HG03521 (cell line): ENCODE measurements around the gene PRSS27.

Experiments used
- ATAC-seq: cut with Tn5 transposase; IDR thresholded peaks from one replicate; pipeline ENCODE4 v1.9.1; 2021; ENCODE audit warnings: mild to moderate bottlenecking, moderate library complexity; ENCODE audit not compliant: unreplicated experiment

PRSS27 gene

GRCh38 chr16:2710021-2710710 is 9.9 kb downstream of the PRSS27 start:
- ATAC-seq: no peak

GRCh38 chr16:2709588-2709984 is 10.4 kb downstream of the PRSS27 start:
- ATAC-seq: no peak

- no peak for ATAC-seq
Measured at GRCh38 chr16:2708955-2709587, 11.0 kb downstream of the PRSS27 start.

GRCh38 chr16:2708290-2708639 is 11.8 kb downstream of the PRSS27 start:
- ATAC-seq: no peak

DNA sequence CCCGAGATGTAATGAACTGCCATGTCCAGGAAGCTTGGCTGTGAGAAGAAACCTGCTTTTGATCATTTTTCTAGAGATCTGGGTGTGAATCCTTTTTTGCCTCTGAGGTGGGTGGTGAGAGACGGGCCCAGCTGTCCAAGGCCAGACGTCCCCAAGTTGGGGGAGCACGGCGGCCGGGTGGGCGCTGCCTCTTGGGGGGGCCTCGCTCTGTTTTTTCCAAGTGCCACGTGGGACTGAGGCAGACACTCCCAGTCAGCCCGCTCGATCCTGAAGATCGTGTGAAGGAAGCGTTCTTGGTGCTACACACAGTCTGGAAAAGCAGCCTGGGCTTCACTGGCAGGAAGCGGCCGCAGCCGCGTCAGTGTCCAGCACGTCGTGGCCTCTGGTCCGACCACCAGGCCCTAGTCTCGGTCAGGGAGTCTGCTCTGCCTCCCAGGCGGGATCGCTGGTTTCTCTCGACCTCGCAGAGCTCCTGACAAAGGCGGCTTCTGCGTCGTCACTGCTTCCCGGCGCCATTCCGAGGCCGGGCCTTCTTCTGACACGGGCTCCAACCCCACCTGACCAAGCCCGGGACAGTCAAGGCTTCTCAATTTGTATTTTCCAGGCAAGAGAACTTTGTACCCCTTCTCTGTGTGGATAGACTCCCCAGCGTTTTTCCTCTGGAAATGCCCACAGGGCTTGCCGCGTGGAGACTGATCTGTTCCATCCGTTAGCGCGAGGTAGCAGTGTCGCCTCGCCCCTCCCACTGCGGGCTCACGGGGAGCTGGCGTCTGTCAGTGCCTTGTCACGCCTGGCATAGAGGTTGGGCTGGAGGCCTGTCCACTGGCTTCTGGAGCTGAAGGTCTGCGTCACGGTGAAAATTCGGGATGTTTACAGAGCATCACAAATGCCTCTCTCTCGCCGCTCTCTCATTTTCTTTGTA is 12.4 kb downstream of the PRSS27 start:
- no peak for ATAC-seq

- no peak for ATAC-seq
Measured at GRCh38 chr16:2706611-2707311, 13.3 kb downstream of the PRSS27 start.

DNA sequence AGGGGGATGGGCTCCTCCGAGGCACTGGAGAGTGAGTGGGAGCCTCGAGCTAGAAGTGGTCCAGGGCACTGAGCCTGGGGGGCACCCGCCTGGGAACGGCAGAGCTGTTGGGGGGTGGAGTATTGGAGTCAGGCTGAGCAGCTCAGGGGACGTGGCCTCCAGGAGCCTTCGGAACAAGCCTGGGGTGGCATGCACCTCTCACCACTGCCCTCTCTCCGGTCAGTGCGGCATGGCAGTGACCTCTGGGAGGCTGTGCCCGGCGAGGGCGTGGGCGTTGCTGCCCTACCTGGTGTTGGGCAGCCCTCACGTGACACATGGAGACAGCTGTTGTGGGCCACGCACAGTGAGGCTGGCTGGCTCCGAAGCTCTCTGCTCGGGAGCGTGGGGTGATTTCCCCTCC is 13.9 kb downstream of the PRSS27 start:
- ATAC-seq: no peak

DNA sequence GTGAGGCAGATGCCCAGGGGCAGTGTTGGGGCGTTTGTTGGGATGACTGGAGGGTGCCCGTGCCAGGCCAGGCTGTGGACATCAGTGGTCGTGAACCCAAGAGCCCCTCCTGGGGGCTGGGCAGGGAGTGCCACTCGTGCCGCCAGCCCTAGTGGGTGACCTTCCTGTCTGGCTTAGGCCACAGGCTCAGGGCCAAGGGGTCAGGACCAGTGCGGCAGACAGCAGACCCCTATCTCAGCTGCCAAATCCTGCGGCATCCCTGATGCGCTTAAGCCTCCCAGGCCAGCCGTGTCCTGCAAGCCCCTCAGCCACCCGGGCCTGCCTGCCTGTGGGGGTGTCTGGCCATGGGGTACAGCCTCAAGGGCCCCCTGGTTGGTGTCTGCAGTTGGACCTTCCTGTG is 14.7 kb downstream of the PRSS27 start:
- ATAC-seq: no peak

DNA sequence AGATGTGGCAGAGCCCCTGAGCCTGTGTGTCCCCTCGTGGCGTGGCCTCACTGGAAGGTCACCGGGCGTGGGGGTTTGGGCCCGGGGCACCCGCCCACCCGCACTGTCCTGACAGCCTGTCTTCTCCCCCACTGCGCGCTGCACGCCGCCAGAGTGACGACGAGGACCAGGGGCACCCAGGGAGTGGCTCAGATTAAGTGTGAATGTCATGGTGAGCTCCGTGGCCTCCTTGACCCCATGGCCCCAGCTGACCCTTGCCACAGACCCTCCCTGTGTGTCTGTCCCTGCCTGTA is 15.1 kb downstream of the PRSS27 start:
- no peak for ATAC-seq

- no peak for ATAC-seq
Measured at GRCh38 chr16:2704166-2704982, 15.7 kb downstream of the PRSS27 start.

- no peak for ATAC-seq
Measured at GRCh38 chr16:2702871-2703745, 16.9 kb downstream of the PRSS27 start.

- no peak for ATAC-seq
Measured at GRCh38 chr16:2702438-2702825, 17.6 kb downstream of the PRSS27 start.

DNA sequence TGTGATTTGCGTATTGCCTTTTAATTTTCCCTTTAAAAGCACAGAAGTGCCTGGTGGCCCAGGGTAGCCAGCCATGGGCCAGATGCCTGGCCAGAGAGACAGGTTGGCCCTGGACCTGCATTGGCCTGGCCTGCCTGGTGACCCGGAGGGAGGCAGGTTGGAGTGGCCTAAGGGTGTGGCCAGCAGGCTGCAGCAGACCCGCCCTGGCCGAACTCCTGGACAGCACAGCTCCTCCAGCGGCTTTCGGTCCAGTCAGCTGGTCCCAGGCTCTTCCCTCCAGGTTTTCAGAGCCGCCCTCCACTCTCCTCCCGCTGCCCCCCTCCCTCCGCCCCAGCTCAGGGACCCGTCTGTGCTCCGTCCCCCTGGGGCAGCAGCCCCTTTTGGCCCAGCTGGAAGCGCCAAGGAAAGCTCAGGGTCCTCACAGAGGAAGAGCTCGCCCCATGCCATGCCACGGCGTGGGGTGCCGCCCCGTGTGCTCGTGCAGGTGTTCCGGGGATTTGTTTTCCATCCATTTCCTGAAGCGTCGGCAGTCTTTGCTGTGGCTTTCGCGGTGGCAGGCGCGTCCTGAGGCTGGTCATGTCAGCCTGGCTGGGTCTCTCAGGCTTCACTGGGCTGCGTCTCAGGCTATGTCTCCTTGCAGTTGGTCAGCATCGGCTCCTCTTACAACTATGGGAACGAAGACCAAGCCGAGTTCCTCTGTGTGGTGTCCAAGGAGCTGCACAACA is 18.1 kb downstream of the PRSS27 start:
- ATAC-seq: no peak

GRCh38 chr16:2701272-2701671 is 18.8 kb downstream of the PRSS27 start:
- ATAC-seq: no peak

DNA sequence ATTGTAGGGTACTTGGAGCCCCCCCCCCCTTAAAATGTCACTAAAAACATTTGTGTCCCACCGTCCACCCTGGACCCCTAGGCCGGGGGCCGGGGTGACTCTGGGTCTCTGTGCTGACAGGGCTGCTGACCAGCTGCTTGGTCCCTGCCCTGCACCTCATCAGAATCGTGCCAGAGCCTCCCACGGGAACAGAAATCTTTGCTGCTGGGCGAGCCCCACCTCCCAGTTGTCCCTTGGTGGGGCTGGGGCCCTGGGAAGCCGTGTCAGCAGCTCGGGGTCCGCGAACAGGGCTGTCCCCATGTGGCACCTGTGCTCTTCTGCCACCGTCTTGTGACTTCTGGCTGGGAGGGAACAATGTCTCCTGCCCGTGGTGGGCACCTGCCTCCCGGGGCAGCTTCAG is 19.2 kb downstream of the PRSS27 start:
- no peak for ATAC-seq

GRCh38 chr16:2699791-2700600 is 20.0 kb downstream of the PRSS27 start:
- no peak for ATAC-seq

DNA sequence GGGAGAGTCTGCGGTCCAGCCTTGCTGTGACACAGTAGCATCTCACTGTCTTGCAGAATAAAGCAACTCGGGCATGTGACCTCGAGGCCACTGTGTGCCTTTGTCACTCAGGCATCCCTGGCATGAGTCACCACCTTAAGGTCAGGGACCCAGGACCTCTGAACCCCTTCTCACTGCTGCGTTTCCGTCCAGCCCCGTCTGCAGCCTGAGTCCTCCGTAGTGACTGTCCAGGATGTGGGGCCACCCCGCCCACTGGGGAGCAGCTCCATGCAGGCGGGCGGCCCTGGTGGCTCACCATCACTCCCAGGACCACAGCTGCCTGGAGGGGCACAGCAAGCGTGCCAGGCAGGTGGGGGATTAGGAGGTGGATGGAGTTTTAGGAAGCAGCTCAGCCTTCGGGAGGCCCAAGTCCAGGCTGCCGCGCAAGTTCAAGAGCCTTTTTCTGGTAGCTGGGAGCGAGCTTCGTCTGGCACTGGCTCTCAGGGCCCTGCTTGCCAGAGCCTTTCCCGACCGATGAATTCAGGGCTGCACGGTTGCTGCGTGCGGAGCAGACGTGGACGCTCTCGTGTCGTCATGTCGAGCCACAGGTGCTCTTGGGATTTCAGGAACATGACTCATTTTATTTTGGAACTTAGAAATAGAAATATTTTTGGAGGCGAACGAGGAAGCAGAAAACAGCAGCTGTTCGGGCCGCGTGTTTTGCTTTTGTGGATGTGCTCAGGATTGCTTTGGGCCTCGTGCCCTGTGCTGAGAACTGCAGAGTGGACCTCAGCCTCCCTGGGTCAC is 20.9 kb downstream of the PRSS27 start:
- ATAC-seq: no peak
